ENCODE results near the gene MAVS. TPM values are rescaled to one million over a fixed set of nuclear protein-coding genes. Genes with fewer than 3 reads are reported as not detected.

The MAVS gene
- total RNA-seq, 2 experiments from 2014 or later: 13.6 to 14.7 TPM

DNA sequence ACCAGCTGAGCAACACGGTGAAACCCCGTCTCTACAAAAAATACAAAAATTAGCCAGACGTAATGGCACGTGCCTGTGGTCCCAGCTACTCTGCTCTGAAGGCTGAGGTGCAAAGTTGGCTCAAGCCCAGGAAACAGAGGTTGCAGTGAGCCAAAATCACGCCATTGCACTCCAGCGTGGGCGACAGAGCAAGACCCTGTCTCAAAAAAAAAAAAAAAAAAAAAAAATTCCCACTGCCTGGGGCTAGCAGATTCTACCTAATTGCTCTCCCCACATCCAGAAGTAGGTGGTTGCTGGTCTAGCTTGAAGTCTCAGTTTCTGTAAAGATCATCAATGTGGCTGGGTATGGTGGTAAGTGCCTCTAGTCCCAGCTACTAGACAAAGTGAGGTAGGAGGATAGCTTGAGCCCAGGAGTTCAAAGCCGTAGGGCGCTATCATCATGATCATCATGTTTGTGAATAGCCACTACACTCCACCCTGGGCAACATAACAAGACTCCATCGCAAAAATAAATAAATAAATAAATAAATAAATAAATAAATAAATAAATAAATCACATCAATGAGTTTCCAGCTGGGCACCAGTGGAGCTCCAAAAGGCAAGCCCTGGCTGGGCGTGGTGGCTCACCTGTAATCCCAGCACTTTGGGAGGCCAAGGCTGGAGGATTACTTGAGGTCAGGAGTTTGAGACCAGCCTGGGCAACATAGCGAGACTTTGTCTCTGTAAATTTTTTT is 32.6 kb upstream of the MAVS start:
- ChIA-PET POLR2A (interaction anchor here (0.6 to 6.6 kb wide), 10 partner anchors 9 to 61 kb away, joined by 3 to 89 read pairs (median 4); partner anchors contain the start of genes ADISSP, CDC25B and CENPB), CTCF (interaction anchor here (1.2 to 3.9 kb wide), 2 partner anchors 27 to 41 kb away, joined by 5 to 20 read pairs; partner anchors contain the start of gene CENPB)
- H3K4me3 Mint-ChIP-seq: peak overlapping the region; percentile 65
- no peaks in the 10 kb centered on the region for H3K9me3 Mint-ChIP-seq
- ATAC-seq (ENCODE audit: poor library complexity) (no peak), DNase-seq (peak in 3 of 14 experiments; percentile 45 to 79 (median 64))
- TF ChIP-seq, protein P1, sequence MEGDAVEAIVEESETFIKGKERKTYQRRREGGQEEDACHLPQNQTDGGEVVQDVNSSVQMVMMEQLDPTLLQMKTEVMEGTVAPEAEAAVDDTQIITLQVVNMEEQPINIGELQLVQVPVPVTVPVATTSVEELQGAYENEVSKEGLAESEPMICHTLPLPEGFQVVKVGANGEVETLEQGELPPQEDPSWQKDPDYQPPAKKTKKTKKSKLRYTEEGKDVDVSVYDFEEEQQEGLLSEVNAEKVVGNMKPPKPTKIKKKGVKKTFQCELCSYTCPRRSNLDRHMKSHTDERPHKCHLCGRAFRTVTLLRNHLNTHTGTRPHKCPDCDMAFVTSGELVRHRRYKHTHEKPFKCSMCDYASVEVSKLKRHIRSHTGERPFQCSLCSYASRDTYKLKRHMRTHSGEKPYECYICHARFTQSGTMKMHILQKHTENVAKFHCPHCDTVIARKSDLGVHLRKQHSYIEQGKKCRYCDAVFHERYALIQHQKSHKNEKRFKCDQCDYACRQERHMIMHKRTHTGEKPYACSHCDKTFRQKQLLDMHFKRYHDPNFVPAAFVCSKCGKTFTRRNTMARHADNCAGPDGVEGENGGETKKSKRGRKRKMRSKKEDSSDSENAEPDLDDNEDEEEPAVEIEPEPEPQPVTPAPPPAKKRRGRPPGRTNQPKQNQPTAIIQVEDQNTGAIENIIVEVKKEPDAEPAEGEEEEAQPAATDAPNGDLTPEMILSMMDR (IDR thresholded peaks at IDR 0.05): no peak
- H3K4me1 Mint-ChIP-seq (ENCODE audit: low read depth): peaks cover 75% of the 10 kb centered on the region
- H3K4me1 ChIP-seq (ENCODE audit: insufficient read depth, low read length): peaks cover 92% of the 10 kb centered on the region
- H3K4me3 ChIP-seq (ENCODE audit: low read length): no peak overlapping the region
- intact Hi-C loops (cut with DNase I, micrococcal nuclease): loop anchor here in 1 of 2 experiments (5.0 kb wide), 1 partner anchor 47 kb away; the partner anchor contains the start of gene ADISSP
- no peaks in the 10 kb centered on the region for H3K27me3 Mint-ChIP-seq
- peak overlapping the region; percentile 98 for H3K27ac Mint-ChIP-seq
- H3K27ac ChIP-seq (ENCODE audit: low read depth in 1 of 2, low read length in 2 of 2): peak overlapping the region; percentile 49 to 97
- no peaks in the 10 kb centered on the region for H3K27me3 ChIP-seq (ENCODE audit: control insufficient read depth in 1 of 2, insufficient read depth in 2 of 2, low read length in 2 of 2)
- H3K36me3 ChIP-seq (ENCODE audit: insufficient read depth, low read length): no peaks in the 10 kb centered on the region
- no peaks in the 10 kb centered on the region for H3K36me3 Mint-ChIP-seq (ENCODE audit: low read depth)
- no peaks in the 10 kb centered on the region for H3K9me3 ChIP-seq (ENCODE audit: control insufficient read depth in 1 of 2, insufficient read depth in 1 of 2, low read length in 2 of 2)

GRCh38 chr20:3814928-3815495 is 31.6 kb upstream of the MAVS start:
- Histone ChIP-seq H3K4me3 (ENCODE audit: low read length) (no peak overlapping the region), H3K27ac (ENCODE audit: low read depth in 1 of 2, low read length in 2 of 2) (peak overlapping the region; percentile 21 to 47), H3K9me3 (ENCODE audit: control insufficient read depth in 1 of 2, insufficient read depth in 1 of 2, low read length in 2 of 2) (no peaks in the 10 kb centered on the region), H3K27me3 (ENCODE audit: control insufficient read depth in 1 of 2, insufficient read depth in 2 of 2, low read length in 2 of 2) (no peaks in the 10 kb centered on the region), H3K36me3 (ENCODE audit: insufficient read depth, low read length) (no peaks in the 10 kb centered on the region), H3K4me1 (ENCODE audit: insufficient read depth, low read length) (peaks cover 97% of the 10 kb centered on the region)
- ATAC-seq (ENCODE audit: poor library complexity): no peak
- H3K27ac Mint-ChIP-seq: peak overlapping the region; percentile 85
- H3K4me1 Mint-ChIP-seq (ENCODE audit: low read depth): peaks cover 77% of the 10 kb centered on the region
- H3K9me3 Mint-ChIP-seq: no peaks in the 10 kb centered on the region
- DNase-seq: peak in 1 of 14 experiments; percentile 9
- CTCF ChIA-PET: interaction anchor here (1.1 to 3.9 kb wide), 2 partner anchors 28 to 40 kb away, joined by 3 to 20 read pairs; partner anchors contain the start of gene CENPB
- no peak overlapping the region for H3K4me3 Mint-ChIP-seq
- POLR2A ChIA-PET: interaction anchor here (1.0 to 6.6 kb wide), 6 partner anchors 10 to 268 kb away, joined by 3 to 89 read pairs (median 24); partner anchors contain the start of genes ADISSP, CDC25B and CENPB
- no peaks in the 10 kb centered on the region for H3K27me3 Mint-ChIP-seq
- no peaks in the 10 kb centered on the region for H3K36me3 Mint-ChIP-seq (ENCODE audit: low read depth)
- TF ChIP-seq, protein P1 (IDR thresholded peaks at IDR 0.05): no peak
- intact Hi-C loops (cut with DNase I, micrococcal nuclease): loop anchor here in 1 of 2 experiments (5.0 kb wide), 1 partner anchor 48 kb away; the partner anchor contains the start of gene ADISSP

GRCh38 chr20:3815703-3816315 is 30.8 kb upstream of the MAVS start:
- peak overlapping the region; percentile 21 to 47 for H3K27ac ChIP-seq (ENCODE audit: low read depth in 1 of 2, low read length in 2 of 2)
- DNase-seq (peak in 9 of 14 experiments; percentile 23 to 73 (median 48)), ATAC-seq (ENCODE audit: poor library complexity) (no peak)
- ChIA-PET CTCF (interaction anchor here (1.1 to 3.9 kb wide), 2 partner anchors 29 to 39 kb away, joined by 3 to 20 read pairs; partner anchors contain the start of gene CENPB), POLR2A (interaction anchor here (1.0 to 6.6 kb wide), 6 partner anchors 12 to 267 kb away, joined by 3 to 89 read pairs (median 24); partner anchors contain the start of genes ADISSP, CDC25B and CENPB)
- H3K27ac Mint-ChIP-seq: peak overlapping the region; percentile 85
- H3K9me3 ChIP-seq (ENCODE audit: control insufficient read depth in 1 of 2, insufficient read depth in 1 of 2, low read length in 2 of 2): no peaks in the 10 kb centered on the region
- H3K9me3 Mint-ChIP-seq: no peaks in the 10 kb centered on the region
- peaks cover 3% of the 10 kb centered on the region for H3K36me3 Mint-ChIP-seq (ENCODE audit: low read depth)
- peak overlapping the region; percentile 76 for H3K4me3 Mint-ChIP-seq
- TF ChIP-seq, protein P1 (IDR thresholded peaks at IDR 0.05): no peak
- H3K4me1 Mint-ChIP-seq (ENCODE audit: low read depth): peaks cover 75% of the 10 kb centered on the region
- intact Hi-C loops (cut with DNase I, micrococcal nuclease): no loop called here
- H3K4me3 ChIP-seq (ENCODE audit: low read length): no peak overlapping the region
- H3K27me3 Mint-ChIP-seq: no peaks in the 10 kb centered on the region
- H3K36me3 ChIP-seq (ENCODE audit: insufficient read depth, low read length): no peaks in the 10 kb centered on the region
- no peaks in the 10 kb centered on the region for H3K27me3 ChIP-seq (ENCODE audit: control insufficient read depth in 1 of 2, insufficient read depth in 2 of 2, low read length in 2 of 2)
- peaks cover 90% of the 10 kb centered on the region for H3K4me1 ChIP-seq (ENCODE audit: insufficient read depth, low read length)

All from CD4-positive, alpha-beta T cell (primary cell).